ENCODE results near the gene SLC26A1. TPM values are rescaled to one million over a fixed set of nuclear protein-coding genes. Genes with fewer than 3 reads are reported as not detected.

The SLC26A1 gene
- total and polyA plus RNA-seq, 2 of the 13 experiments (the other 11 are each of a cell fraction or from before 2014, with no cell fraction given): 5.4 to 22.9 TPM

GRCh38 chr4:955161-955921, 37.9 kb downstream of the SLC26A1 start:
- ATAC-seq (no peak), FAIRE-seq (no peak), DNase-seq (ENCODE audit: low spot score) (no peak)
- intact Hi-C loops (cut with micrococcal nuclease; ENCODE audit: unreplicated experiment): no loop called here
- ChIA-PET POLR2A (no interaction called here), CTCF (ENCODE audit: low intra/inter-chr PET ratio, low total read pairs) (no interaction called here)
- Histone ChIP-seq H3K9ac (ENCODE audit: insufficient read depth, low read depth, low read length) (no peak overlapping the region), H3K36me3 (replicated peaks in 1 of 2; ENCODE audit: control insufficient read depth in 1 of 2, insufficient read depth in 2 of 2, low read length in 2 of 2) (no peaks in the 10 kb centered on the region), H2AFZ (ENCODE audit: low read length) (no peak overlapping the region), H3K4me1 (ENCODE audit: insufficient read depth, low read length) (no peaks in the 10 kb centered on the region), H3K79me2 (ENCODE audit: insufficient read depth, low read length) (no peaks in the 10 kb centered on the region), H3K27ac (ENCODE audit: extremely low read length, insufficient read depth, low read length) (no peak overlapping the region), H3K4me3 (replicated peaks in 1 of 3; ENCODE audit: insufficient read depth in 1 of 3, low read depth in 2 of 3, low read length in 3 of 3) (no peak overlapping the region), H3K9me3 (ENCODE audit: low read length) (no peaks in the 10 kb centered on the region), H4K20me1 (ENCODE audit: insufficient read depth, low read length) (no peaks in the 10 kb centered on the region), H3K27me3 (ENCODE audit: control insufficient read depth in 1 of 2, insufficient read depth in 2 of 2, low read length in 2 of 2) (no peaks in the 10 kb centered on the region), H3K4me2 (ENCODE audit: low read depth, low read length) (no peak overlapping the region)
- in situ Hi-C loops (cut with HindIII; ENCODE audit: extremely low pct_ligation_motif_present, low pct_unique_long_range_greater_than_20kb): no loop called here
- no peak for TF ChIP-seq ZSCAN20 (CRISPR knock-in tag; IDR thresholded peaks at IDR 0.05; ENCODE audit: borderline replicate concordance)
- no peak for TF ChIP-seq ZNF337 (CRISPR knock-in tag; IDR thresholded peaks at IDR 0.05; ENCODE audit: borderline replicate concordance, low read depth)
- no peak for TF ChIP-seq ZBED4 (CRISPR knock-in tag; IDR thresholded peaks at IDR 0.05; ENCODE audit: borderline replicate concordance)
- no peak for TF ChIP-seq ZBTB25 (CRISPR knock-in tag; IDR thresholded peaks at IDR 0.05)
- no peak for TF ChIP-seq TIGD3 (CRISPR knock-in tag; IDR thresholded peaks at IDR 0.05; ENCODE audit: borderline replicate concordance)
- TF ChIP-seq REXO4 (CRISPR knock-in tag; IDR thresholded peaks at IDR 0.05; ENCODE audit: borderline replicate concordance): no peak
- TF ChIP-seq SP2 (CRISPR knock-in tag; IDR thresholded peaks at IDR 0.05): no peak
- TF ChIP-seq SIX1 (CRISPR knock-in tag; IDR thresholded peaks at IDR 0.05; ENCODE audit: borderline replicate concordance): no peak
- WGBS (ENCODE audit: low lambda C conversion rate): 92% methylated on average over 32 of the region's 33 CpGs
- no TSS peak for BruUV-seq (replicated peaks)

Data from HepG2 (cell line).